ENCODE measurements around the gene CEP290.
A peak's percentile ranks its signal among the peaks of the same experiment; 100 is the strongest.

Gene CEP290, protein sequence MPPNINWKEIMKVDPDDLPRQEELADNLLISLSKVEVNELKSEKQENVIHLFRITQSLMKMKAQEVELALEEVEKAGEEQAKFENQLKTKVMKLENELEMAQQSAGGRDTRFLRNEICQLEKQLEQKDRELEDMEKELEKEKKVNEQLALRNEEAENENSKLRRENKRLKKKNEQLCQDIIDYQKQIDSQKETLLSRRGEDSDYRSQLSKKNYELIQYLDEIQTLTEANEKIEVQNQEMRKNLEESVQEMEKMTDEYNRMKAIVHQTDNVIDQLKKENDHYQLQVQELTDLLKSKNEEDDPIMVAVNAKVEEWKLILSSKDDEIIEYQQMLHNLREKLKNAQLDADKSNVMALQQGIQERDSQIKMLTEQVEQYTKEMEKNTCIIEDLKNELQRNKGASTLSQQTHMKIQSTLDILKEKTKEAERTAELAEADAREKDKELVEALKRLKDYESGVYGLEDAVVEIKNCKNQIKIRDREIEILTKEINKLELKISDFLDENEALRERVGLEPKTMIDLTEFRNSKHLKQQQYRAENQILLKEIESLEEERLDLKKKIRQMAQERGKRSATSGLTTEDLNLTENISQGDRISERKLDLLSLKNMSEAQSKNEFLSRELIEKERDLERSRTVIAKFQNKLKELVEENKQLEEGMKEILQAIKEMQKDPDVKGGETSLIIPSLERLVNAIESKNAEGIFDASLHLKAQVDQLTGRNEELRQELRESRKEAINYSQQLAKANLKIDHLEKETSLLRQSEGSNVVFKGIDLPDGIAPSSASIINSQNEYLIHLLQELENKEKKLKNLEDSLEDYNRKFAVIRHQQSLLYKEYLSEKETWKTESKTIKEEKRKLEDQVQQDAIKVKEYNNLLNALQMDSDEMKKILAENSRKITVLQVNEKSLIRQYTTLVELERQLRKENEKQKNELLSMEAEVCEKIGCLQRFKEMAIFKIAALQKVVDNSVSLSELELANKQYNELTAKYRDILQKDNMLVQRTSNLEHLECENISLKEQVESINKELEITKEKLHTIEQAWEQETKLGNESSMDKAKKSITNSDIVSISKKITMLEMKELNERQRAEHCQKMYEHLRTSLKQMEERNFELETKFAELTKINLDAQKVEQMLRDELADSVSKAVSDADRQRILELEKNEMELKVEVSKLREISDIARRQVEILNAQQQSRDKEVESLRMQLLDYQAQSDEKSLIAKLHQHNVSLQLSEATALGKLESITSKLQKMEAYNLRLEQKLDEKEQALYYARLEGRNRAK (N-terminal part only)

GRCh38 chr12:88141774-88142609, at the start of gene CEP290, which contains the start of gene TMTC3:
Gene CEP290, minus strand, starts transcription at chr12:88142088. Its CDS starts 781 bp downstream, at chr12:88141307.
Gene TMTC3, plus strand, starts transcription at chr12:88142307. Its CDS starts 6,009 bp downstream, at chr12:88148316.
- Histone ChIP-seq H3K27me3 (replicated peaks; ENCODE audit: control insufficient read depth, insufficient read depth, low read length) (no peaks in the 10 kb centered on the region), H3K4me3 (replicated peaks; ENCODE audit: low read depth, low read length) (peak within 1 kb of the TSS; percentile 77), H3K36me3 (ENCODE audit: control insufficient read depth, insufficient read depth, low read length) (peaks cover under 1% of the 10 kb centered on the region)
- peak; percentile 93 for DNase-seq (ENCODE audit: extremely low read depth, insufficient read length)
- no peak for TF ChIP-seq CTCF (IDR thresholded peaks at IDR 0.05; ENCODE audit: insufficient read depth, low read length, poor library complexity, severe bottlenecking)

DNA sequence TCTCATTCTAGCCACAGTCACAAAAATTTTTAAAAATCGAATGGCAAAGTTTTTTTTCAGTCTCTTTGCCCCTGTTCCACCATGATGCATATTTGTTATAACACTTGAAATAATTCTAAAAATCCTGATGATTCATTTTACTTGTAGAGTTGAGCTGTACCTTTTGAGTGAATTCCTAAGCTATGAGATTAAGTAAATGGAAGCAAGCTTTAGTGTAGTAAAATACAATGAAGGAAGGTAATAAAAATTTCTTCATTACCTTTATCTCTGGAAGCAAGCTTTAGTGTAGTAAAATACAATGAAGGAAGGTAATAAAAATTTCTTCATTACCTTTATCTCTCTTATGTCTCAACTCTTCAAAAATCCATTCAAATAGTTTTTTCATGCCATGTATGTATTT, 46.3 kb upstream of the CEP290 start:
- DNase-seq (ENCODE audit: extremely low read depth, insufficient read length): no peak
- Histone ChIP-seq H3K36me3 (ENCODE audit: control insufficient read depth, insufficient read depth, low read length) (no peaks in the 10 kb centered on the region), H3K4me3 (replicated peaks; ENCODE audit: low read depth, low read length) (no peak overlapping the region), H3K27me3 (replicated peaks; ENCODE audit: control insufficient read depth, insufficient read depth, low read length) (no peaks in the 10 kb centered on the region)
- TF ChIP-seq CTCF (IDR thresholded peaks at IDR 0.05; ENCODE audit: insufficient read depth, low read length, poor library complexity, severe bottlenecking): no peak

DNA sequence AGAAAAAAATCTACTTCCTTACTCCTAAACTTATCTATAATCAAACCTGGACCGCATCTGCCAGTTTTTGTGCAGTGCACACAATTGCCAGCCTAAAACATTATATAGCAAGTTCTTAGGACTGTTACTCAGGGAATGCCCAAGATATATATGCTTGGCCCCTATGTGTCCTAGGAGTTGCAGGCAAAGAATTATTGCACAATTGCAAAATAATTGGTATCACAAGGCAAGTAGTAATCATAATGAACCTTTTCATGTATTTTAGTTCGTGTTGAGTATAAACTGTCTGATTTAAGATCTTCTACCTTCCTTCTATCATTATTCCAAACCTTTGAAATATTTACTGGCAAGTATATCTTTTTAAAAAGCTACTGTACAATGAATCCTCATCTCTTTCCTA, 45.7 kb upstream of the CEP290 start:
- Histone ChIP-seq H3K36me3 (ENCODE audit: control insufficient read depth, insufficient read depth, low read length) (no peaks in the 10 kb centered on the region), H3K4me3 (replicated peaks; ENCODE audit: low read depth, low read length) (no peak overlapping the region), H3K27me3 (replicated peaks; ENCODE audit: control insufficient read depth, insufficient read depth, low read length) (no peaks in the 10 kb centered on the region)
- DNase-seq (ENCODE audit: extremely low read depth, insufficient read length): no peak
- no peak for TF ChIP-seq CTCF (IDR thresholded peaks at IDR 0.05; ENCODE audit: insufficient read depth, low read length, poor library complexity, severe bottlenecking)

GRCh38 chr12:88185988-88186387, 44.1 kb upstream of the CEP290 start:
- no peak for TF ChIP-seq CTCF (IDR thresholded peaks at IDR 0.05; ENCODE audit: insufficient read depth, low read length, poor library complexity, severe bottlenecking)
- Histone ChIP-seq H3K36me3 (ENCODE audit: control insufficient read depth, insufficient read depth, low read length) (no peaks in the 10 kb centered on the region), H3K4me3 (replicated peaks; ENCODE audit: low read depth, low read length) (no peak overlapping the region), H3K27me3 (replicated peaks; ENCODE audit: control insufficient read depth, insufficient read depth, low read length) (no peaks in the 10 kb centered on the region)
- no peak for DNase-seq (ENCODE audit: extremely low read depth, insufficient read length)

DNA sequence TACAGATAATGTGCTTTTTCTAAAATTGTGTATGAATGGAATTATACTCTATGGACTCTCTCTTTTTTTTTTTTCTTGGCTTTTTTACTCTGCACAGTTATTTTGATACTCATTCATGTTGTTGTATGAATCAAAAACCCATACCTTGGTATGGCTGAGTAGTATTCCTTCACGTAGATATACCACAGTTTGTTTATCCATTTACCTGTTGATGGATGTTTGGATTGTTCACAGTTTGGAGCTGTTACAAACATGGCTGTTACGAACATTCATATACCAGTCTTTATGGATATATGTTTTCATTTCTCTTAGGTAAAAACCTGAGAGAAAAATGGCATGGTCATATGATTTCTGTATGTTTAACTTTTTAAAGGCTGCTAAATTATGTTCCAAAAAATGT, 43.4 kb upstream of the CEP290 start:
- no peak for DNase-seq (ENCODE audit: extremely low read depth, insufficient read length)
- TF ChIP-seq CTCF (IDR thresholded peaks at IDR 0.05; ENCODE audit: insufficient read depth, low read length, poor library complexity, severe bottlenecking): no peak
- Histone ChIP-seq H3K27me3 (replicated peaks; ENCODE audit: control insufficient read depth, insufficient read depth, low read length) (no peaks in the 10 kb centered on the region), H3K36me3 (ENCODE audit: control insufficient read depth, insufficient read depth, low read length) (peaks cover 2% of the 10 kb centered on the region), H3K4me3 (replicated peaks; ENCODE audit: low read depth, low read length) (no peak overlapping the region)
